GM23248 (cell line): Measurements from ENCODE around the gene PCDHA8.

Source experiments
- EZH2 ChIP-seq: fragments of 200-600 bp; sonication (generic); IDR thresholded peaks from 2 replicates; pipeline ENCODE4 v1.6.1; 2018; ENCODE audit warnings: antibody characterized with exemption, mild to moderate bottlenecking; ENCODE audit not compliant: insufficient read depth, poor library complexity, severe bottlenecking
- EZH2phosphoT487 ChIP-seq: fragments of 200-600 bp; sonication (generic); IDR thresholded peaks from 2 replicates; pipeline ENCODE4 v1.6.1; 2018; ENCODE audit warnings: antibody characterized with exemption, moderate library complexity, mild to moderate bottlenecking, low read depth; ENCODE audit not compliant: insufficient read depth

- TF ChIP-seq EZH2, result no peak
- TF ChIP-seq EZH2phosphoT487, result no peak
Measured at GRCh38 chr5:140795259-140795641, 45.7 kb upstream of the PCDHA8 start.
